Measurements from ENCODE around the gene PTPN11. TPM values are rescaled to one million over a fixed set of nuclear protein-coding genes. Genes with fewer than 3 reads are reported as not detected.

The PTPN11 gene
- total RNA-seq, 1 donor from 2014 or later, result 92.1 TPM

DNA sequence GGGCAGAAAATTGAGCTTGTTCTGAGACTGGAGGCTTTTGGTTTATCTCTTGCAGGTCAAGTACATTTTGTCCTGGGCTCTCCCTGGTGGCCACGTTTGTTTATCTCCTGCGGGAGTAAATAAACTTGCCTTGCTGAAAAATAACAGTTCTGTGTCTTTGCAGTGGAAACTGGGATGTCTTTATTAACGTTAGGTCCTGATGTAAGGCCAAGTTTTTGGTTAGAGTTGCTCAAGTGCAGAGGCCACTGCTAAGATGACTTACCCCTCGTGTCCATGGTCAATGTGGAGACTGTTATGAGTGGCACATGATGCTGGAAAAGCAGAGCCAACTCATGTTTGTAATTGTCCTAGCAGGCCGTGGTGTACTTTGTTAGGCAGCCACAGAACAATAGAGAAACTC lies 3.8 kb downstream of the PTPN11 start:
- Mint-ChIP-seq H3K4me3 (peak overlapping the region; percentile 13), H3K9me3 (no peaks in the 10 kb centered on the region), H3K4me1 (peaks cover 45% of the 10 kb centered on the region), H3K27ac (ENCODE audit: unreplicated experiment) (no peak overlapping the region), H3K36me3 (ENCODE audit: low read depth) (no peaks in the 10 kb centered on the region), H3K27me3 (ENCODE audit: low read depth) (no peaks in the 10 kb centered on the region)
- TF ChIP-seq, protein P1, sequence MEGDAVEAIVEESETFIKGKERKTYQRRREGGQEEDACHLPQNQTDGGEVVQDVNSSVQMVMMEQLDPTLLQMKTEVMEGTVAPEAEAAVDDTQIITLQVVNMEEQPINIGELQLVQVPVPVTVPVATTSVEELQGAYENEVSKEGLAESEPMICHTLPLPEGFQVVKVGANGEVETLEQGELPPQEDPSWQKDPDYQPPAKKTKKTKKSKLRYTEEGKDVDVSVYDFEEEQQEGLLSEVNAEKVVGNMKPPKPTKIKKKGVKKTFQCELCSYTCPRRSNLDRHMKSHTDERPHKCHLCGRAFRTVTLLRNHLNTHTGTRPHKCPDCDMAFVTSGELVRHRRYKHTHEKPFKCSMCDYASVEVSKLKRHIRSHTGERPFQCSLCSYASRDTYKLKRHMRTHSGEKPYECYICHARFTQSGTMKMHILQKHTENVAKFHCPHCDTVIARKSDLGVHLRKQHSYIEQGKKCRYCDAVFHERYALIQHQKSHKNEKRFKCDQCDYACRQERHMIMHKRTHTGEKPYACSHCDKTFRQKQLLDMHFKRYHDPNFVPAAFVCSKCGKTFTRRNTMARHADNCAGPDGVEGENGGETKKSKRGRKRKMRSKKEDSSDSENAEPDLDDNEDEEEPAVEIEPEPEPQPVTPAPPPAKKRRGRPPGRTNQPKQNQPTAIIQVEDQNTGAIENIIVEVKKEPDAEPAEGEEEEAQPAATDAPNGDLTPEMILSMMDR (conservative IDR thresholded peaks at IDR 0.05), result no peak
- no peak for DNase-seq (ENCODE audit: low read depth, low spot score)

DNA sequence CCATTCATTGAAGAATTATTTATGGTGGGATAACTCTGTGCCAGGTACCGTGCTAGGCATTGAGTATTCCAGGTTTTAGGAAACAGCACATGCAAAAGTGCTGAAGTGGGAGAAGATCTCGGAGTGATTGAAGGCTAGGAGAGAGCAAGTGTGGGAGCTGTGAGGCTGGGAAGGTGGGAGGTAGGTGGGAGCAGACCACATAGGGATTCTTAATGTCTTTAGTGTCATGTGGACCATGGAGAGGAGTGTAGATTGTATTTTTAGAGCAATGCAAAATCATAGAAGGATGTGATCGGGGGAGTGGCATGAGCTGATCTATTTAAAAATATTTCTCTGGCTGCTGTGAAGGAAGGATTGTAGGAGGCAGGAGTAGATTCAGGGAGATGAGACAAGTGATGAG lies 5.4 kb downstream of the PTPN11 start:
- no peaks in the 10 kb centered on the region for H3K36me3 Mint-ChIP-seq (ENCODE audit: low read depth)
- peaks cover 40% of the 10 kb centered on the region for H3K4me1 Mint-ChIP-seq
- H3K9me3 Mint-ChIP-seq, result no peaks in the 10 kb centered on the region
- H3K4me3 Mint-ChIP-seq, result no peak overlapping the region
- TF ChIP-seq, protein P1 (conservative IDR thresholded peaks at IDR 0.05), result no peak
- H3K27ac Mint-ChIP-seq (ENCODE audit: unreplicated experiment), result no peak overlapping the region
- no peak for DNase-seq (ENCODE audit: low read depth, low spot score)
- no peaks in the 10 kb centered on the region for H3K27me3 Mint-ChIP-seq (ENCODE audit: low read depth)

DNA sequence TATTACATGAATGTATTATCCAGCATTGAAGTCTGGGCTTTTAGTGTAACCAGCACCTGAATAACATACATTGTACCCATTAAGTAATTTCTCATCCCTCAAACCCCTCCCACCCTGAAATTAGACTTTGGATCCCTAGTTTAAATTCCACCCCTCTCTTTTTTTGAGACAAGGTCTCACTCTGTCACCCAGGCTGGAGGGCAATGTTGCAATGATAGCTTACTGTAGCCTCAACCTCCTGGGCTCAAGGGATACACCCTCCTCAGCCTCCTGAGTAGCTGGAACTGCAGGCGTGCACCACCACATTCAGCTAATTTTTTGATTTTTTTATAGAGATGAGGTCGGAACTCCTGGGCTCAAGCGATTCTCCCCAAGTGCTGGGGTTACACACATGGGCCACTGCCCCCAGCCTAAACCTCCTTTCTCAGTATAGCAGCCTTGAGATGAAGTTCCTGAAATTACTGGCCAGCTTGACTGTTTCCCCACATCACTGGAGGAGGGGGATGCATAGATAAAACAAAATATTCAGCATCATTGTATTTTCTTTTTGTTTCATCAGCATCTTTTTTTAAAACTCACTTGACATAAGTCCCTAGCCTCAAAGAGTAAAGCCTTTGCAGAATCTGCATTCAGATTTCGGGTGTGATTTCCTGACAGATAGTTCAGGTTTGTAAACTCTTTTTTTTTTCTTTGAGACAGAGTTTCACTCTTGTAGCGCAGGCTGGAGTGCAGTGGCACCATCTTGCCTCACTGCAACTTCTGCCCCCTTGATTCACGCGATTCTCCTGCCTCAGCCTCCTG lies 7.0 kb downstream of the PTPN11 start:
- no peak overlapping the region for H3K4me3 Mint-ChIP-seq
- no peaks in the 10 kb centered on the region for H3K9me3 Mint-ChIP-seq
- H3K27me3 Mint-ChIP-seq (ENCODE audit: low read depth), result no peaks in the 10 kb centered on the region
- H3K4me1 Mint-ChIP-seq, result peaks cover 25% of the 10 kb centered on the region
- DNase-seq (ENCODE audit: low read depth, low spot score), result no peak
- TF ChIP-seq, protein P1 (conservative IDR thresholded peaks at IDR 0.05), result no peak
- H3K36me3 Mint-ChIP-seq (ENCODE audit: low read depth), result no peaks in the 10 kb centered on the region
- no peak overlapping the region for H3K27ac Mint-ChIP-seq (ENCODE audit: unreplicated experiment)

DNA sequence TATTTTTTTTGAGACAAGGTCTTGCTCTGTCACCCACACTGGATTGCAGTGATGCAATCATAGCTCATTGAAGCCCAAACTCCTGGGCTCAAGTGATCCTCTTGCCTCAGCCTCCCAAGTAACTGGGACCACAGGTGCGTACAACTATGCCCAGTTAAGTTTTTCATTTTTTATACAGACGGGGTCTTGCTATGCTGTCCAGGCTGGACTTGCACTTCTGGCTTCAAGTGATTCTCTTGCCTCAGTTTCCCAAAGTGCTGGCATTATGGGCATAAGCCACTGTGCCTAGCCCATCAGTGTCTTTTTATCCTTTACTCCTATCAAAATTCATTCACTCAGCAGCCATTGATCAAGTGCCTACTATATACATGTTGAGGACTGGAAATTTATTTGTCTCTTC lies 9.0 kb downstream of the PTPN11 start:
- no peak for DNase-seq (ENCODE audit: low read depth, low spot score)
- Mint-ChIP-seq H3K4me3 (no peak overlapping the region), H3K9me3 (no peaks in the 10 kb centered on the region), H3K27me3 (ENCODE audit: low read depth) (no peaks in the 10 kb centered on the region), H3K27ac (ENCODE audit: unreplicated experiment) (no peak overlapping the region), H3K4me1 (peaks cover 9% of the 10 kb centered on the region), H3K36me3 (ENCODE audit: low read depth) (no peaks in the 10 kb centered on the region)
- TF ChIP-seq, protein P1 (conservative IDR thresholded peaks at IDR 0.05), result no peak

DNA sequence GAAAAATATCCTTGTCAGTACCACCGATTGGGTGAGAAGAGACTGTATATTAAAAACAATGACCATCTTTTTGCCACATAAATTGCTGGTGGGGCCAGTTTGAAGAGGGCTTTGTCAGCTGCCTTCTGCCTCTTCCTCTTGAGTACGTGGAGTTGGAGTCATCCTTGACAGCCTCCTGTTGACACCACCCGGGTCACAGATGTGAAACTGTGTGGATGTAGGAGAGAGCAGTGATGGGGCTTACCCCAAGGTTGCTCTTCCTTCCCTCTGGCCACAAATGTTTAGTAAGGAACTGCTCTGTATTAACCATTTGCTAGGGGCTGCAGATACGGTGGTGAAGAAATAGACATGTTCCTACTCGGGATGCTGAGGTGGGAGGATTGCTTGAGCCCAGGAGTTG lies 12.2 kb downstream of the PTPN11 start:
- TF ChIP-seq, protein P1 (conservative IDR thresholded peaks at IDR 0.05), result no peak
- DNase-seq (ENCODE audit: low read depth, low spot score), result no peak
- H3K27ac Mint-ChIP-seq (ENCODE audit: unreplicated experiment), result no peak overlapping the region
- no peaks in the 10 kb centered on the region for H3K4me1 Mint-ChIP-seq
- H3K4me3 Mint-ChIP-seq, result no peak overlapping the region
- no peaks in the 10 kb centered on the region for H3K36me3 Mint-ChIP-seq (ENCODE audit: low read depth)
- no peaks in the 10 kb centered on the region for H3K27me3 Mint-ChIP-seq (ENCODE audit: low read depth)
- no peaks in the 10 kb centered on the region for H3K9me3 Mint-ChIP-seq

All from neural crest cell (in vitro differentiated cells).